ENCODE data around the gene IP6K3. TPM values are rescaled to one million over a fixed set of nuclear protein-coding genes. Genes with fewer than 3 reads are reported as not detected.

The IP6K3 gene
- total and polyA plus RNA-seq, 4 donors = 0.22 to 1.0 (median 0.43) TPM

DNA sequence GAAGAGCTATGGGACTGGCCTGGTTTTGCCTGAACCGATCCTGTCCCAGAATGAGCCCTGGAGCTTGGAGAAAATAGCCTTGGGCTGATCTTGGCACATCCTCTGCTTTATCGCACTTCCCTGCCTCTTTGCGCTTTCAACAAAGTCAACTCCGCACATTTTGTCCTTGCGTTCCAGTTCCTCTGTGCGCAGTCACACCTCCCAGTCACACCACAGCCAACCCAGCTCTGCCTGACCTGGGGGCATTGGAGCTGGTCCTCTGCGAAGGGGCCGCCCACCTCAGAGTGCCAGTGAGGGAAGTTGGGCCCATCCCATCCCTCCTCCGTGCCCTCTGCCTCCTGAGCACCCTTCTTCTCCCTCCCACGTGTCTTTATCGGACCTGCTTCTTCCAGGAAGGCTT lies 18.3 kb downstream of the IP6K3 start:
- WGBS (ENCODE audit: insufficient coverage) = 91% methylated on average over 11 of the region's 11 CpGs

DNA sequence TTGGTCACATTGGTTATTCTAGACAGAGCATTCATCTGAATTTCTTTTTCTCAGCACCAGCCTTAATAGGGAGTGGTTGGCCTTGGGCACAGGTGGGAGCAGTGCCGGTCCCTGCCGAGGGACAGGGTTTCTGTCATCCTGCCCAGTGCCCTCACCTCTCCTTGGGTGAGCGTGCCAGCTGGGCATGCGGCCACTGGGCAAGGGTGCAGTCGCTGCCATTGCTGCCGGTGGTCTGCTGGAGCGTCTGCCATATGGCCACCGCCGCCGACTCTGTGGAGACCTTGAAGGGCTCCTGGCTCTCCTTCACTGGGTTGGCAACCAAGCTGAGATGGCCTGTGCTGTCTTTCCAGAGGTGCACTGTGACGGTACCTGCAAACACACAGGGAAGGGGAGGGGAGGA lies 18.8 kb downstream of the IP6K3 start:
- 85% methylated on average over 11 of the region's 11 CpGs for WGBS (ENCODE audit: insufficient coverage)
- H3K27ac ChIP-seq (ENCODE audit: low read depth, low read length) = no peak overlapping the region
- no peaks in the 10 kb centered on the region for H3K9me3 ChIP-seq (ENCODE audit: control insufficient read depth, insufficient read depth, low read length)
- H3K36me3 ChIP-seq (ENCODE audit: control insufficient read depth, insufficient read depth, low read length) = no peaks in the 10 kb centered on the region
- no peaks in the 10 kb centered on the region for H3K27me3 ChIP-seq (ENCODE audit: control insufficient read depth, insufficient read depth, low read length)
- peaks cover 48% of the 10 kb centered on the region for H3K4me1 ChIP-seq (ENCODE audit: control insufficient read depth, insufficient read depth, low read length)
- DNase-seq (ENCODE audit: low read depth in 4 of 6, low spot score in 6 of 6) = no peak
- H3K4me3 ChIP-seq (ENCODE audit: low read depth, low read length) = no peak overlapping the region

More for the DNA sequence above, 18.3 kb downstream of the IP6K3 start:
- H3K27me3 ChIP-seq (ENCODE audit: control insufficient read depth, insufficient read depth, low read length) = no peaks in the 10 kb centered on the region
- no peak for DNase-seq (ENCODE audit: low read depth in 4 of 6, low spot score in 6 of 6)
- H3K4me1 ChIP-seq (ENCODE audit: control insufficient read depth, insufficient read depth, low read length) = peaks cover 52% of the 10 kb centered on the region
- no peak overlapping the region for H3K4me3 ChIP-seq (ENCODE audit: low read depth, low read length)
- H3K9me3 ChIP-seq (ENCODE audit: control insufficient read depth, insufficient read depth, low read length) = no peaks in the 10 kb centered on the region
- no peaks in the 10 kb centered on the region for H3K36me3 ChIP-seq (ENCODE audit: control insufficient read depth, insufficient read depth, low read length)
- H3K27ac ChIP-seq (ENCODE audit: low read depth, low read length) = no peak overlapping the region

DNA sequence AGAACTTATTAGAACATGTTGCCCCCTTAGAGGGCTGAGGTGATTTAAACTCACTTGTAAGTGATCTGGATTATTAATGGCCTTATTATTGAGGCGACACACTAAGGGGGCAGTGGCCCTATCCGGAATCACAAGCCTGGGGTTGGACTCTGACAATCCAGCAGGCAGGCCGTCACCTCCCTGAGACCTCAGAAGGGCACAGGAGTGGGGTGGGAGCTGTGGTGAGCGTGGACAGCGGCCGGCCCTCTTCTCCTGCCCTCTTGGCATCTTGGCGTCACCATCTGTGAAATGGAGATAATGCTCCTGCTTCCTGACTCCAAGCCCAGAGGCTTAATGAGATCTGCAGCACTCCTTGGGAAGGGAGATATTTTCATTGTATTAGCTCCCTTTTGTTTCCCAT lies 19.6 kb downstream of the IP6K3 start:
- Histone ChIP-seq H3K36me3 (ENCODE audit: control insufficient read depth, insufficient read depth, low read length) (no peaks in the 10 kb centered on the region), H3K4me1 (ENCODE audit: control insufficient read depth, insufficient read depth, low read length) (peaks cover 45% of the 10 kb centered on the region), H3K27ac (ENCODE audit: low read depth, low read length) (no peak overlapping the region), H3K4me3 (ENCODE audit: low read depth, low read length) (no peak overlapping the region), H3K27me3 (ENCODE audit: control insufficient read depth, insufficient read depth, low read length) (no peaks in the 10 kb centered on the region), H3K9me3 (ENCODE audit: control insufficient read depth, insufficient read depth, low read length) (no peaks in the 10 kb centered on the region)
- no peak for DNase-seq (ENCODE audit: low read depth in 4 of 6, low spot score in 6 of 6)
- 71% methylated on average over 6 of the region's 7 CpGs for WGBS (ENCODE audit: insufficient coverage)

DNA sequence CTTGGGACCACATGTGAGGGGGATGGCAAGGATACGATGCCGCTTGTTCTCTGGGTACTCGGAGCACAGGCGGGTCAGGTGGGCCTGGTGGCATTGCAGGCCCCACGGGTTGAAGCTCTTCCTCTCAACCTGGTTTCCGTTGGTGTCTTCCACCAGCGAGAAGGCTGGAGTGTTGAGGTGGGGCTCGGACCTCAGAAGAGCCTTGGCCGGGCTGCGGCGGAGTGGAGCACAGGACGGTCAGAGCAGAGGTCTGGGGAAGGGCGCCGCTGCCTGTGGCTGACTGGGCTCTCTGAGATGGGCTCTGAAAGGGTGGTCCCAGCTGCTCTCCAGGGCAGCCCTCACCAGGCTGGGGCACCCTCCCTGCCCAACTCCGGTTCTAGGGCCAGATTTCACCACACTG lies 20.0 kb downstream of the IP6K3 start:
- Histone ChIP-seq H3K36me3 (ENCODE audit: control insufficient read depth, insufficient read depth, low read length) (no peaks in the 10 kb centered on the region), H3K27ac (ENCODE audit: low read depth, low read length) (no peak overlapping the region), H3K27me3 (ENCODE audit: control insufficient read depth, insufficient read depth, low read length) (no peaks in the 10 kb centered on the region), H3K4me3 (ENCODE audit: low read depth, low read length) (no peak overlapping the region), H3K4me1 (ENCODE audit: control insufficient read depth, insufficient read depth, low read length) (peaks cover 45% of the 10 kb centered on the region), H3K9me3 (ENCODE audit: control insufficient read depth, insufficient read depth, low read length) (no peaks in the 10 kb centered on the region)
- WGBS (ENCODE audit: insufficient coverage) = 94% methylated on average over 12 of the region's 15 CpGs
- no peak for DNase-seq (ENCODE audit: low read depth in 4 of 6, low spot score in 6 of 6)

DNA sequence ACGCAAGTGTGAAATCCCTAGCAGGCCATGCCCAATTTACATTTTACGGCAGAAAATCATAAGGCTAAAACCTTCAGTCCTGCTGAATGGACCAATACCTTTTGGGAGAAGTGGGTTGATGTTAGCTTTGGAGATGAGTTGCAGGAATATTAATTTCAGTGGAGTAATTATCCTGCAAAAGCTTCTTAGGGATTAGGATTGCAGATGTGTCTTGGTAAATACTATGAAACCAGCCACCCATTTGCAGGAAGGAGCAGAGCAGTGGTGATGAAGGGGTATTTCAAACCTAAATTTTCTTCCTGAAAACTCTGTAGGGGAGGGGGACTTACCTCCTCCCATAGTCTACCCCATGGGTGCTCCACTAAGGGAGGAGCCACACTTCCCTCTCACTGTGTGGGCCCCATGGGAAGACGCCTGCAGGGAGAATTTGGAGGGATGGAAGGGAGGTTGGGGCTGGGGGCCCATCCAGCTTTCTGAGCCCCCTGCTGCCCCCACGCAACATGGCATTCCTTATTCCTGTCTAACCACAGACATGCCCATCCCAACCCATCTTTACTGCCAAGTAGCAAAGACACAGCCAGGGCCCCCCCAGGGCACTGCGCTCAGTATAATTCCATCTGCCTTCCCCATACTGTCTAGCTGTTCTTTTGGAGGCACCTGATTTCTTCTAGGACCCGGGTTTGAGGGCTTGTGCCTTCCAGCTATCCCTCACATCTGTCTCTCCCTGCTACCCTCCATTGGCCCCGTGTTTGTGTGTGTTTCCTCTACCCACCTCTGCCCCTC lies 20.6 kb downstream of the IP6K3 start:
- no peak overlapping the region for H3K27ac ChIP-seq (ENCODE audit: low read depth, low read length)
- H3K9me3 ChIP-seq (ENCODE audit: control insufficient read depth, insufficient read depth, low read length) = no peaks in the 10 kb centered on the region
- 92% methylated on average over 2 of the region's 7 CpGs for WGBS (ENCODE audit: insufficient coverage)
- H3K4me1 ChIP-seq (ENCODE audit: control insufficient read depth, insufficient read depth, low read length) = peaks cover 41% of the 10 kb centered on the region
- no peaks in the 10 kb centered on the region for H3K36me3 ChIP-seq (ENCODE audit: control insufficient read depth, insufficient read depth, low read length)
- H3K4me3 ChIP-seq (ENCODE audit: low read depth, low read length) = no peak overlapping the region
- no peak for DNase-seq (ENCODE audit: low read depth in 4 of 6, low spot score in 6 of 6)
- no peaks in the 10 kb centered on the region for H3K27me3 ChIP-seq (ENCODE audit: control insufficient read depth, insufficient read depth, low read length)

DNA sequence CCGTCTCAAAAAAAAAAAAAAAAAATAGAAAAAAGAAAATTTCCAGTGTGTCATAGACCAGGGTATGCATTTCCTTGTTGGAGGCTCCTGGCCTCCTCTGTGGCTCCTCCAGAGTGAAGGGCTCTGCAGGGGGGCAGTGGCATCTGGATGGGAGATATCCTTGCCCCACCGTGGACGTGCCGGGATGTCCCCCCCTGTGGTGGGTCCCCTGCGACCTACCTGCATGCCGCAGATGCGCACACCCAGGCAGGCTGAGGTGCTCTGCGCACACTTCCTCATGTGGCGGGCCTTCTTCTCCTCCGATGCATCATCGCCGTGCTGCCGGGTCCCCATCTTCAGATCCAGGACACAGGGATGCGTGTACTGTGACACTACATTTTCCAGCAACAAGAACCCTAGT lies 21.5 kb downstream of the IP6K3 start:
- H3K9me3 ChIP-seq (ENCODE audit: control insufficient read depth, insufficient read depth, low read length) = no peaks in the 10 kb centered on the region
- no peak overlapping the region for H3K27ac ChIP-seq (ENCODE audit: low read depth, low read length)
- no peak for DNase-seq (ENCODE audit: low read depth in 4 of 6, low spot score in 6 of 6)
- 85% methylated on average over 13 of the region's 14 CpGs for WGBS (ENCODE audit: insufficient coverage)
- peaks cover 33% of the 10 kb centered on the region for H3K4me1 ChIP-seq (ENCODE audit: control insufficient read depth, insufficient read depth, low read length)
- H3K36me3 ChIP-seq (ENCODE audit: control insufficient read depth, insufficient read depth, low read length) = no peaks in the 10 kb centered on the region
- no peaks in the 10 kb centered on the region for H3K27me3 ChIP-seq (ENCODE audit: control insufficient read depth, insufficient read depth, low read length)
- H3K4me3 ChIP-seq (ENCODE audit: low read depth, low read length) = no peak overlapping the region

DNA sequence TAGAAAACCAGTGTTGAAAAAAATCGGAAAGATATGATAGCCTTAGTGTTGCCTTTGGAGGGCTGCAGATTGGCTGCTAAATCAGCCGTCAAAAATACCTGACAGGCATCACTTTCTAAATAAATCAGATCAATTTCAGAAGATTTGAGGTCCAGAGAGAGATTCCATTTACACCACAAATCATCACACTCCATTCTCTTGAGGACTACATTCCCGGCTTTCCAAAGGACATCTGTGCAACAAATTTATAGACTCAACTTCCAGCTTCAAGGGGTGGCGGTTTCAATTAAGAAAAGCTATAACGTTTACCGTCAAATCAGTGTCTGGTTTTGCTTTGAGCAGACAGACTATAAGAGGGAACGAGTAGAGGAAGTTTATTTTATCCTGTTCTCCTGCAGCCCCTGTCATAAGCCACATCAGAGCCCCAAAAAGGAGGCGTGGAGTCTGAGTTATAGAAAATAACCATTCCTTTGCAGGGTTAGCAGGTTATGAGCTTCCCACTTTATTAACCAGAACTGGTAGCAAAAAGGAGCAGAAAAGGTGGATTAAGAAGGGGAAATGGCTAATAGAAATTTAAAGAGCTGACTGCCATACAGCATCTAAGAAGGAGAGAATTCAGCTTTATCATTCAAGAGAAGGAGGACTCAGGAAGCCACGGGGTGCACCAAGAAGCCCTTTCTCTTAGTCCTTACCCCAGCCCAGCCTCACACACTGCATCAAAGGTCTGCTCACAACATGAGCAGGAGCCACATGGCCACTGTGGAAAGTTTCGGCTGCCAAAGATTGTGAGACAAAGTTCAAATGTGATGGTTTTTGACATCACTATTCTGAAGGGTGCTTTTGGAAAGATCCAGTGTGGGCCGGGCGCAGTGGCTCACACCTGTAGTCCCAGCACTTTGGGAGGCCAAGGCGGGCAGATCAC lies 22.3 kb downstream of the IP6K3 start:
- no peaks in the 10 kb centered on the region for H3K27me3 ChIP-seq (ENCODE audit: control insufficient read depth, insufficient read depth, low read length)
- peaks cover 27% of the 10 kb centered on the region for H3K4me1 ChIP-seq (ENCODE audit: control insufficient read depth, insufficient read depth, low read length)
- H3K36me3 ChIP-seq (ENCODE audit: control insufficient read depth, insufficient read depth, low read length) = no peaks in the 10 kb centered on the region
- H3K27ac ChIP-seq (ENCODE audit: low read depth, low read length) = no peak overlapping the region
- 56% methylated on average over 4 of the region's 13 CpGs for WGBS (ENCODE audit: insufficient coverage)
- H3K4me3 ChIP-seq (ENCODE audit: low read depth, low read length) = no peak overlapping the region
- peak in 1 of 6 donors; percentile 49 for DNase-seq (ENCODE audit: low read depth in 4 of 6, low spot score in 6 of 6)
- H3K9me3 ChIP-seq (ENCODE audit: control insufficient read depth, insufficient read depth, low read length) = no peaks in the 10 kb centered on the region

DNA sequence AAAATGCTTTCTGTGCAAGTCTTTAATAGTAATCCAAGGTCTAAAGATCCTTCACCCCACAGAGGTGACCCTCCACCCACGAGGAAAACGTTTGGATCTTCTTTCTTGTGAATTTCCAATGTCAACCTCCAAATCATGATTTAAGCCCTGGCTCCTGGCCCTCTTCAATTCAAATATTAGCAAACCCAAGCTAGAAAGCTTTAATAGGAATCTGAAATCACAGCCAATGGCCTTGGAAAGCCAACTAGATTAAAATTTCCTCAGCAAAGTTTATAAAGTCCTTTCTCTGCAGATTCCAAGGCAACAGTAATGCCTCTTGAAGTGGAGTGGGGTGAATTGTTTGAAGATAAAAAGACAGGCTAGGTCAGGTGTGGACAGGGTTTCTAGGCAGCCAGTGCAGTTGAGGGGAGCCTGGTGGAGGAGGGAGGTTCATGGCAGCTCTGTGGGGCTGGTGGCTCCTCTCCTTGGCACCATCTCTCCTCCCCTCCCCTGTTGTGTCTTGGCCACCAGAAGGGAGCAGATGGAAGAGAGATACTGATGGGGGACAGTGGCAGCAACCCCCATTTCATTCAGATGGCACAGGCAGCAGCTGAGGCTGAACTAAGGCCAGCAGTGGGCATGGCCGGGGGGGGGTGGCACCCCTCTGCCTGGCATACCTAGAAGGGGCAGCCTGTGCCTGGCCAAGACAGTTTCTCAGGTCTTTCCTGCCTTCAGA lies 23.2 kb downstream of the IP6K3 start:
- H3K36me3 ChIP-seq (ENCODE audit: control insufficient read depth, insufficient read depth, low read length) = no peaks in the 10 kb centered on the region
- WGBS (ENCODE audit: insufficient coverage) = 82% methylated on average over 3 of the region's 3 CpGs
- no peak overlapping the region for H3K27ac ChIP-seq (ENCODE audit: low read depth, low read length)
- peaks cover 28% of the 10 kb centered on the region for H3K4me1 ChIP-seq (ENCODE audit: control insufficient read depth, insufficient read depth, low read length)
- DNase-seq (ENCODE audit: low read depth in 4 of 6, low spot score in 6 of 6) = peak in 2 of 6 donors; percentile 53 to 80
- no peaks in the 10 kb centered on the region for H3K27me3 ChIP-seq (ENCODE audit: control insufficient read depth, insufficient read depth, low read length)
- no peak overlapping the region for H3K4me3 ChIP-seq (ENCODE audit: low read depth, low read length)
- no peaks in the 10 kb centered on the region for H3K9me3 ChIP-seq (ENCODE audit: control insufficient read depth, insufficient read depth, low read length)

DNA sequence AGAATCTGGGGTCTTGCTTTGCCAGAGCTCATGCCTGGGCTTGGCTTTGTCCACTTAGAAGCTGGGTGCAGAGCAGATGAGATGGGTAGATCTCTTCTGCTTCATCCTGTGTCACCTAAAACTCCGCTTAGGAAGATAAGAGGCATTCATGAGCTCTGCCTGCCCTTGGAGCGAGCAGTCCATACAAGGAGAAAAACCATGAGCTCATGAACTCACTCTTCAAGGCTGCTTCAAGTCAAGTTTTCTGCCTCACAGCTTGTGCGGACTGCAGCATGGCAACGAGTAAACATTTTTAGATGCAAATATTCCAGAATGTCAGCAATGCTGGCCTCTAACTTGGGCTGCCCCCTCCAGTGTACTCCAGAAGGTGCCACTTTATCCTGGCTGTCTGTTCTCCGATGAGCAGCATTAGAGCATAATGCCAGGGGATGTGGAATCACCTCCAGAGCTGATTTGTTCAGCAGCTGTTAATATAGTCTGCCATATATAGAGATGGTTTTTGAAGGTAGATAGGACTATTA lies 24.5 kb downstream of the IP6K3 start:
- H3K36me3 ChIP-seq (ENCODE audit: control insufficient read depth, insufficient read depth, low read length) = no peaks in the 10 kb centered on the region
- WGBS (ENCODE audit: insufficient coverage) = 77% methylated on average over 5 of the region's 5 CpGs
- H3K27me3 ChIP-seq (ENCODE audit: control insufficient read depth, insufficient read depth, low read length) = no peaks in the 10 kb centered on the region
- no peak overlapping the region for H3K27ac ChIP-seq (ENCODE audit: low read depth, low read length)
- no peak overlapping the region for H3K4me3 ChIP-seq (ENCODE audit: low read depth, low read length)
- no peak for DNase-seq (ENCODE audit: low read depth in 4 of 6, low spot score in 6 of 6)
- no peaks in the 10 kb centered on the region for H3K9me3 ChIP-seq (ENCODE audit: control insufficient read depth, insufficient read depth, low read length)
- H3K4me1 ChIP-seq (ENCODE audit: control insufficient read depth, insufficient read depth, low read length) = peaks cover 36% of the 10 kb centered on the region
